SK-N-SH treated with all-trans-retinoic acid at 6 μM for 48 hours (cell line): ENCODE data around the gene MT1M.
A peak's percentile ranks its signal among the peaks of the same experiment; 100 is the strongest.

Experiments
- CSDC2 ChIP-seq: fragments of 250-450 bp; sonication (Bioruptor Pico); IDR thresholded peaks from 2 replicates; pipeline ENCODE4 v1.5.0; 2020; ENCODE audit warnings: mild to moderate bottlenecking, moderate library complexity
- CSRNP3 ChIP-seq: fragments of 250-450 bp; sonication (Bioruptor Pico); IDR thresholded peaks from 2 replicates; pipeline ENCODE4 v1.5.1; 2021; ENCODE audit warnings: mild to moderate bottlenecking, moderate library complexity
- ISL1 ChIP-seq: fragments of 250-450 bp; sonication (Bioruptor Pico); IDR thresholded peaks from 2 replicates; pipeline ENCODE4 v2.1.2; 2022; ENCODE audit warnings: mild to moderate bottlenecking, moderate library complexity
- PATZ1 ChIP-seq: fragments of 250-450 bp; sonication (Bioruptor Pico); IDR thresholded peaks from 2 replicates; pipeline ENCODE4 v1.8.0; 2020; ENCODE audit warnings: mild to moderate bottlenecking, moderate library complexity, borderline replicate concordance
- PPARA ChIP-seq: fragments of 250-450 bp; sonication (Bioruptor Pico); IDR thresholded peaks from 2 replicates; pipeline ENCODE4 v1.5.0; 2020; ENCODE audit warnings: mild to moderate bottlenecking, borderline replicate concordance
- RARB ChIP-seq: fragments of 250-450 bp; sonication (Bioruptor Pico); IDR thresholded peaks from 2 replicates; pipeline ENCODE4 v1.8.0; 2021; ENCODE audit warnings: mild to moderate bottlenecking, moderate library complexity
- TCF4 ChIP-seq: fragments of 250-450 bp; sonication (Bioruptor Pico); IDR thresholded peaks from 2 replicates; pipeline ENCODE4 v1.8.0; 2021; ENCODE audit warnings: mild to moderate bottlenecking, moderate library complexity, borderline replicate concordance
- ZFP3 ChIP-seq: fragments of 250-450 bp; sonication (Bioruptor Pico); IDR thresholded peaks from 2 replicates; pipeline ENCODE4 v1.5.0; 2020; ENCODE audit warnings: mild to moderate bottlenecking, moderate library complexity
- ZFP30 ChIP-seq: fragments of 450-650 bp; formaldehyde crosslinking; IDR thresholded peaks from 2 replicates; pipeline ENCODE4 v1.5.0; 2022; ENCODE audit warnings: mild to moderate bottlenecking, moderate library complexity
- ZNF565 ChIP-seq: fragments of 450-650 bp; formaldehyde crosslinking; conservative IDR thresholded peaks from 2 replicates; pipeline ENCODE4 v1.5.0; 2020; ENCODE audit warnings: low read depth, mild to moderate bottlenecking, moderate library complexity
- ZNF70 ChIP-seq: fragments of 450-650 bp; formaldehyde crosslinking; IDR thresholded peaks from 2 replicates; pipeline ENCODE4 v1.5.0; 2020; ENCODE audit warnings: mild to moderate bottlenecking, moderate library complexity

DNA sequence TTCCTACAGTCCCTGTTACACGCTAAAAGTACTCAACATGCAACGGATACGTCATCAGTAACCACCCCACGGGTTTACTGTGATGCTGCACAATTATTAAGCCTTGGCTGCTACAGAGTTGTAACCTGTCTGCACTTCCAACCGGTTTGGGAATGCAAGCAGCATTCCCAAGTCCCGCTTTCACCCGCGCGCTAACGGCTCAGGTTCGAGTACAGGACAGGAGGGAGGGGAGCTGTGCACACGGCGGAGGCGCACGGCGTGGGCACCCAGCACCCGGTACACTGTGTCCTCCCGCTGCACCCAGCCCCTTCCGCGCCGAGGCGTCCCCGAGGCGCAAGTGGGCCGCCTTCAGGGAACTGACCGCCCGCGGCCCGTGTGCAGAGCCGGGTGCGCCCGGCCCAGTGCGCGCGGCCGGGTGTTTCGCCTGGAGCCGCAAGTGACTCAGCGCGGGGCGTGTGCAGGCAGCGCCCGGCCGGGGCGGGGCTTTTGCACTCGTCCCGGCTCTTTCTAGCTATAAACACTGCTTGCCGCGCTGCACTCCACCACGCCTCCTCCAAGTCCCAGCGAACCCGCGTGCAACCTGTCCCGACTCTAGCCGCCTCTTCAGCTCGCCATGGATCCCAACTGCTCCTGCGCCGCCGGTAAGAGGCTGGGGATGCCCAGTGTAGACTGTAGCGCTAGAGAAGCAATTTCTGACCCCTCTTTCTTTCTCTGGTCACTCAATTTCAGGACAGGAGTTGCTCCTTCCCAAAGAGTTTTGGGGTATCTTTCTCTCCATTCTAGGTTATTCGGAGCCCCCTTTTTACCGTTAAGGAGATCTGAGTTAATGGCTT lies 24.2 kb upstream of the MT1M start, which contains the start of gene MT2A:
- peak; percentile 96 for TF ChIP-seq ZNF70 (CRISPR knock-in tag)
- no peak for TF ChIP-seq ZFP30
- TF ChIP-seq RARB, result no peak
- TF ChIP-seq ZNF565, result no peak
- no peak for TF ChIP-seq CSRNP3 (CRISPR knock-in tag)
- TF ChIP-seq ISL1 (CRISPR knock-in tag), result no peak
- no peak for TF ChIP-seq PATZ1
- no peak for TF ChIP-seq CSDC2 (CRISPR knock-in tag)
- TF ChIP-seq TCF4 (CRISPR knock-in tag), result no peak
- TF ChIP-seq ZFP3 (CRISPR knock-in tag), result no peak
- TF ChIP-seq PPARA (CRISPR knock-in tag), result no peak
